Right atrium auricular region (tissue), 2 donors: ENCODE results near the gene SYTL4. TPM values are rescaled to one million over a fixed set of nuclear protein-coding genes. Genes with fewer than 3 reads are reported as not detected.

Source experiments
- DNase-seq: peaks from one replicate; pipeline ENCODE4 v3.0.0-alpha.2; 2019; ENCODE audit warnings: low spot score
- H3K27ac ChIP-seq, 2 donors: fragments of 200-600 bp; sonication (generic); 1 replicate in 1 of 2; 2 replicates in 1 of 2; pipeline ENCODE4 v1.5.1; 2016 to 2019
- H3K27me3 ChIP-seq, 2 donors: fragments of 200-600 bp; sonication (generic); one replicate each; pipeline versions ENCODE4 v1.5.1 to v1.6.0; 2017 to 2019
- H3K36me3 ChIP-seq: fragments of 200-600 bp; sonication (generic); one replicate; pipeline ENCODE4 v1.5.1; 2016
- H3K4me1 ChIP-seq, 2 donors: fragments of 200-600 bp; sonication (generic); one replicate each; pipeline versions ENCODE4 v1.5.1 to v1.6.0; 2017 to 2019
- H3K4me3 ChIP-seq, 2 donors: fragments of 200-600 bp; sonication (generic); 1 replicate in 1 of 2; 2 replicates in 1 of 2; pipeline ENCODE4 v1.5.1; 2017 to 2019; ENCODE audit warnings: mild to moderate bottlenecking in 1 of 2, moderate library complexity in 1 of 2
- H3K9me3 ChIP-seq, 2 donors: fragments of 200-600 bp; sonication (generic); one replicate each; pipeline ENCODE4 v1.5.1; 2019
- total RNA-seq, 2 donors: library from RNA; depleted of rRNA; stranded (reverse); fragments of >200 nt; gene quantifications; one replicate each; pipeline ENCODE4 v1.1.0, GENCODE V29; 2016
- TF ChIP-seq, protein P1 (sequence below), 2 donors: fragments of 200-600 bp; sonication (generic); IDR thresholded peaks; one replicate each; pipeline ENCODE4 v1.5.1; 2019; ENCODE audit warnings: antibody characterized with exemption in 2 of 2

The SYTL4 gene
- total RNA-seq, 2 donors from 2014 or later, result 3.2 to 4.8 TPM

DNA sequence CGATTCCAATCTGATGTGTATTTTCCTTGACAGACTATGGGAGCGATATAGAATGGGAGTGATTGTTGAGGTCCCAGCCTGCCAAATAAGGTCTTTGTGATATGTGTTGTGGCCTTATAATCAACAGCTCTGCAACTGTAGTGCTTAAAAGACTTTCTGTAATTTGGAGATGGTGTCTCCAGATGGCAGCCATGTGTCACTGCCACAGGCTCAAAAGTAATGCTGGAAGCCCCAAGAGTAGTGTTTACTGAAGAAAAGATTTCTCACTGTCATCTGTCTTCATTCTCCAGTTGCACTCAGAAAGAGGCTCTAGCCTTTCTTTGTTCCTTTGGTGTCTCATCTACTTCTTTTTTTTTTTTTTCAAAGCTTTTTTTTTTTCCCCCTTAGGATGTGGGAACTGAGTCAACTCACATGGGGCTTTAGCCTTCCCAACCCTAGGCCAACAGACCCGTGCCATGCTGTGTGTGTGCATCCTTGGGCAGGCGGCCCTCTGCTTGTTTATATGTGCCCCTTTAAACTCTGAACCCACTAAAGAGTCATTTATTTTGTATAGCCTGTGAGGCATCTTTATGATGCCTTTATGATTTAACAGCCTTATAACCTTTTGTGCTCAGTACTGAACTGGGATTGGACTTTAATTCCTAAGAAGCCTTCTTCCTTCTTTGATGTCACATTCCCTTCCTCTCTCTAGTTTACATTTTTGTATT, 72.3 kb downstream of the SYTL4 start:
- no peaks in the 10 kb centered on the region for H3K36me3 ChIP-seq
- H3K4me1 ChIP-seq, result no peaks in the 10 kb centered on the region
- H3K4me3 ChIP-seq, result no peak overlapping the region
- no peak for DNase-seq
- no peaks in the 10 kb centered on the region for H3K27me3 ChIP-seq
- H3K27ac ChIP-seq, result no peak overlapping the region
- no peaks in the 10 kb centered on the region for H3K9me3 ChIP-seq
- TF ChIP-seq, protein P1, sequence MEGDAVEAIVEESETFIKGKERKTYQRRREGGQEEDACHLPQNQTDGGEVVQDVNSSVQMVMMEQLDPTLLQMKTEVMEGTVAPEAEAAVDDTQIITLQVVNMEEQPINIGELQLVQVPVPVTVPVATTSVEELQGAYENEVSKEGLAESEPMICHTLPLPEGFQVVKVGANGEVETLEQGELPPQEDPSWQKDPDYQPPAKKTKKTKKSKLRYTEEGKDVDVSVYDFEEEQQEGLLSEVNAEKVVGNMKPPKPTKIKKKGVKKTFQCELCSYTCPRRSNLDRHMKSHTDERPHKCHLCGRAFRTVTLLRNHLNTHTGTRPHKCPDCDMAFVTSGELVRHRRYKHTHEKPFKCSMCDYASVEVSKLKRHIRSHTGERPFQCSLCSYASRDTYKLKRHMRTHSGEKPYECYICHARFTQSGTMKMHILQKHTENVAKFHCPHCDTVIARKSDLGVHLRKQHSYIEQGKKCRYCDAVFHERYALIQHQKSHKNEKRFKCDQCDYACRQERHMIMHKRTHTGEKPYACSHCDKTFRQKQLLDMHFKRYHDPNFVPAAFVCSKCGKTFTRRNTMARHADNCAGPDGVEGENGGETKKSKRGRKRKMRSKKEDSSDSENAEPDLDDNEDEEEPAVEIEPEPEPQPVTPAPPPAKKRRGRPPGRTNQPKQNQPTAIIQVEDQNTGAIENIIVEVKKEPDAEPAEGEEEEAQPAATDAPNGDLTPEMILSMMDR (IDR thresholded peaks at IDR 0.05), result no peak

DNA sequence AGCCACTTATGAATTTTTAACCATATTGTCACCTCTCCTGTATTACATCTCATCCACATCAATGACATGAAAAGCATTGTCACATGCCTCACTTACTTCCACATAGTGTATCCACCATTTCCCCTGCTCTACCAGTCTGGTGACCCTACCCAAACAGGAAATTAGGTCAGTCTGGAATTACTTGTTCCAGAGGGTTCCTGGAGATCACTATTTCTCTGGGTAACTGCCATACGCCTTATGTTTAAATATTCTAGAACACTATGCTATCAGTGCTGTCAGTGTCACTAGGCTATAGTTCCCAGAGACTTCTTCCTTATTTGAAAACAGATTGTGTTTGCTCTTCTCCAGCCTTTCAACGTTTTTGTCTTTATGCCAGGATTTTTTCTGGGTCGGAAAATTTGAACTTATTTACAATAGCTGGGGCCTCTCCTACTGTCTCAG, 73.0 kb downstream of the SYTL4 start:
- Histone ChIP-seq H3K27me3 (no peaks in the 10 kb centered on the region), H3K4me3 (no peak overlapping the region), H3K4me1 (no peaks in the 10 kb centered on the region), H3K9me3 (no peaks in the 10 kb centered on the region), H3K27ac (no peak overlapping the region), H3K36me3 (no peaks in the 10 kb centered on the region)
- no peak for DNase-seq
- TF ChIP-seq, protein P1 (IDR thresholded peaks at IDR 0.05), result no peak

DNA sequence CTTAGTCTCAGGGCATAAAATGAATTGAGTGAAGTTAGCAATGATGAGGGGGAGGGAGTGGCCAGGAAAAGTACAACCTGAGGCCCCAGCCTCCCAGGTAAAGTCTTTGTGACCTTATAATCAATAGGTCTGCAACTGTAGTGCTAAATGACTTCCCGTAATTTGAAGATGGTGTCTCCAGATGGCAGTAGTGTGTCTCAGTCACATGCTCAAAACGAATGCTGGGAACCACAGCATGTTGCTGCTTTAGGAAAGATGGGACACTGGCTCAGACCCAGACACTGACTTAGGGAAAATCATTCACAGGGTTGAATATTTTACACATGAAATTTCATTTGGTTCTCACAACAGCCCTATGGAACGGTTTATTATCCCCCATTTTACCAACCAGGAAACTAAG, 77.7 kb downstream of the SYTL4 start:
- Histone ChIP-seq H3K27me3 (no peaks in the 10 kb centered on the region), H3K27ac (no peak overlapping the region), H3K9me3 (no peaks in the 10 kb centered on the region), H3K4me1 (no peaks in the 10 kb centered on the region), H3K36me3 (no peaks in the 10 kb centered on the region), H3K4me3 (no peak overlapping the region)
- no peak for DNase-seq
- TF ChIP-seq, protein P1 (IDR thresholded peaks at IDR 0.05), result no peak

DNA sequence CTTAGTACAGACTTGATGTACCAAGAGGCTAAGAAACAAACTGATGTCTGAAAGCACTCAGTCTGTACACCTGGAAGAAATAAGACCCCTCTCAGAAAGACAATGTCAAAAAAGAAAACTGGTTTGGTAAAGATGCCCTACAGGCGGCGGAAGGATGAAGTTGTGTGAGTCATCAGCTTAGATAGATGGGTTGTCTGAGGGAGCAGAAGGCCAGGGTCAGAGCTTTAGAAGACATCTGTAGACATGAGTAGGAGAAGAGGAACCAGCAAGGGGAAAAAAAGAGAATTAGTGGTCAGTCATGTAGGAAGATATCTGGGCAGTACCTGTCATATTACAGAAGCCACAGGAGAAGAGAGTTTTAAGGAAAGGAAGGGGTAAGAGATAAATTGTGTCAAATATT, 79.7 kb downstream of the SYTL4 start:
- no peaks in the 10 kb centered on the region for H3K36me3 ChIP-seq
- no peaks in the 10 kb centered on the region for H3K27me3 ChIP-seq
- peaks cover 0 to 3% of the 10 kb centered on the region in 2 donors for H3K4me1 ChIP-seq
- TF ChIP-seq, protein P1 (IDR thresholded peaks at IDR 0.05), result no peak
- no peak for DNase-seq
- H3K9me3 ChIP-seq, result no peaks in the 10 kb centered on the region
- no peak overlapping the region for H3K4me3 ChIP-seq
- no peak overlapping the region for H3K27ac ChIP-seq

DNA sequence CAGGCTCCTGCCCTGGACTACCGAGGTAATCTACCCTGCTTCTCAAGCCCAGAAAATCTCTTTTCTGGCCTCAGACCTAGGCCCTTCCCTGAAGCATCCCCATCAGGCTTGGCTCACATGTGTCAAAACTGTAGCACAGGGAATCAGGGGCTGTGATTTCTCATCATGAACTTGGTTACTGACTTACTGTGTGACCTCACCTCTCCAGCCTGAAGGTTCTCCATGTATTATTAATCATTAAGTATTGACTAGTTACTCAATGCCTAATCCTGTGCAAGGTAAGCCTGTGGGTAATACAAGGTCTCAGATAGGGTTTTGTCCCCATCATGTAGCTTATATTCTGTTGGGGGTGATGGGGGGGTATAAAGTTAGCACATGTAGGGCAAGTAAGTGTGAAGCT, 81.1 kb downstream of the SYTL4 start:
- peaks cover 0 to 3% of the 10 kb centered on the region in 2 donors for H3K4me1 ChIP-seq
- H3K4me3 ChIP-seq, result no peak overlapping the region
- no peaks in the 10 kb centered on the region for H3K9me3 ChIP-seq
- peak overlapping the region; percentile 73 to 77 for H3K27ac ChIP-seq
- TF ChIP-seq, protein P1 (IDR thresholded peaks at IDR 0.05), result no peak
- H3K36me3 ChIP-seq, result no peaks in the 10 kb centered on the region
- no peaks in the 10 kb centered on the region for H3K27me3 ChIP-seq
- DNase-seq, result no peak
